Neutrophil (primary cell): ENCODE measurements around the gene SEC31A.

Source experiments
- H3K27ac ChIP-seq: fragments of 200-600 bp; sonication (generic); 2 replicates; pipeline ENCODE4 v1.5.1; 2016; ENCODE audit warnings: mild to moderate bottlenecking, moderate library complexity
- H3K27me3 ChIP-seq: fragments of 200-600 bp; sonication (generic); 2 replicates; pipeline ENCODE4 v1.6.0; 2016; ENCODE audit warnings: mild to moderate bottlenecking
- H3K36me3 ChIP-seq: fragments of 200-600 bp; sonication (generic); 2 replicates; pipeline ENCODE4 v1.5.1; 2017
- H3K4me1 ChIP-seq, 2 experiments: fragments of 200-600 bp in 1 of 2; sonication (generic) in 1 of 2; 1 replicate in 1 of 2; 2 replicates in 1 of 2; pipeline versions ENCODE4 v1.5.1 to v1.6.1; 2013 to 2016; ENCODE audit warnings: low read depth in 1 of 2, low read length in 1 of 2, mild to moderate bottlenecking in 1 of 2, moderate library complexity in 1 of 2; ENCODE audit not compliant: control insufficient read depth in 1 of 2, insufficient read depth in 1 of 2
- H3K4me3 ChIP-seq, 2 experiments: fragments of 200-600 bp in 1 of 2; sonication (generic) in 1 of 2; 1 replicate in 1 of 2; 2 replicates in 1 of 2; pipeline ENCODE4 v1.5.1; 2013 to 2016; ENCODE audit warnings: low read depth in 1 of 2, low read length in 1 of 2, mild to moderate bottlenecking in 1 of 2, moderate library complexity in 1 of 2
- H3K9me3 ChIP-seq: fragments of 200-600 bp; sonication (generic); 2 replicates; pipeline ENCODE4 v1.5.1; 2016
- CTCF ChIP-seq: fragments of 200-600 bp; sonication (generic); IDR thresholded peaks from 2 replicates; pipeline ENCODE4 v1.5.1; 2016; ENCODE audit warnings: antibody characterized with exemption

Gene SEC31A

GRCh38 chr4:82774711-82775171 lies 116.2 kb downstream of the SEC31A start:
- Histone ChIP-seq H3K4me3 (no peak overlapping the region), H3K4me1 (no peaks in the 10 kb centered on the region), H3K36me3 (no peaks in the 10 kb centered on the region), H3K27me3 (no peaks in the 10 kb centered on the region), H3K27ac (no peak overlapping the region), H3K9me3 (no peaks in the 10 kb centered on the region)
- TF ChIP-seq CTCF: no peak

- TF ChIP-seq CTCF: no peak
- no peak overlapping the region for H3K4me3 ChIP-seq
- H3K27me3 ChIP-seq: no peaks in the 10 kb centered on the region
- no peak overlapping the region for H3K27ac ChIP-seq
- no peaks in the 10 kb centered on the region for H3K36me3 ChIP-seq
- H3K4me1 ChIP-seq: no peaks in the 10 kb centered on the region
- H3K9me3 ChIP-seq: no peaks in the 10 kb centered on the region
Observed at GRCh38 chr4:82773057-82773456, 117.9 kb downstream of the SEC31A start.

GRCh38 chr4:82770607-82771006 lies 120.3 kb downstream of the SEC31A start:
- no peak for TF ChIP-seq CTCF

More at GRCh38 chr4:82770607-82771006, 120.3 kb downstream of the SEC31A start:
- Histone ChIP-seq H3K27ac (no peak overlapping the region), H3K9me3 (peaks cover 3% of the 10 kb centered on the region), H3K27me3 (no peaks in the 10 kb centered on the region), H3K4me1 (no peaks in the 10 kb centered on the region), H3K4me3 (no peak overlapping the region), H3K36me3 (no peaks in the 10 kb centered on the region)
